NCI-H2107 treated with DMSO at 0.1 percent for 48 hours (cell line): ENCODE measurements around the gene KCNMA1.

ENCODE experiments used
- DNase-seq: peaks from one replicate; lab custom pipeline; 2025; ENCODE audit not compliant: unreplicated experiment; lab: John Stamatoyannopoulos, UW

KCNMA1 gene

DNA sequence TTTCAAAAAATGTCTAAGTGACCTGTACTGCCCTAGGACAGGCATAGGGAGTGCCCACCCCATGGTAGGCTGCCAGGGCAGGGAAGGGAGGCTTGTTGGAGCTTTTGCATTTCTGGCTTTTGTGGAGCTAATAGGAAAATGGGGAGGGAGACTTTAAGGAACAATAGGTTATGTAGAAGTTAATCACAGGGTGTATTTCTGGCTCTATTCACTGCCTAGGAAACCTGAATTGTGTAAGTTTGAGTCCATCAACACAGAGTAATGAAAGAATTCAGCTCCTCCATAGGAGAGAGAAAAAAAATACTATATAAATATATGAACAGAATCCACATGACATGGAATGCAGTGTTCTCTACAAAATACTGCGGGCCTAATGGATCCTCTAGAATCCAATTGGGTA is 661.5 kb downstream of the KCNMA1 start:
- DNase-seq, result no peak

DNA sequence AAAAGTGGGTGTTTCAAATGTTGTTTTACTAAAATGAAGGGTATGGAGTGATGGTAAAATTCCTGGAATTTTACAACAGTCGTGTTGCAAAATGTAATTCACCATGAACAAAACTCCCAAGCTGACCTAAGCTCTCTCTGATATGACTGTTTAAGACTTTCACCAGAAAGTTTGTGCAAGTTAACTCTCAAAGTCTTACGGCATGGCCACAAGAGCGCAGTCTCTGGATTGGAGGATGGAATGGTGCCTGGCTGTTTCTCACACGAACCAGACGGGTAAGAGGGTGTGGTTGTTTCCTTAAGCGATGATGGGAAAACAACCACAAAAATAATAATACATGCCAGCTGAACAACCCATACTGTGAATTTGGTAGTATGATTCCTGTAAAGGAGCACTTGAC is 662.5 kb downstream of the KCNMA1 start:
- no peak for DNase-seq

DNA sequence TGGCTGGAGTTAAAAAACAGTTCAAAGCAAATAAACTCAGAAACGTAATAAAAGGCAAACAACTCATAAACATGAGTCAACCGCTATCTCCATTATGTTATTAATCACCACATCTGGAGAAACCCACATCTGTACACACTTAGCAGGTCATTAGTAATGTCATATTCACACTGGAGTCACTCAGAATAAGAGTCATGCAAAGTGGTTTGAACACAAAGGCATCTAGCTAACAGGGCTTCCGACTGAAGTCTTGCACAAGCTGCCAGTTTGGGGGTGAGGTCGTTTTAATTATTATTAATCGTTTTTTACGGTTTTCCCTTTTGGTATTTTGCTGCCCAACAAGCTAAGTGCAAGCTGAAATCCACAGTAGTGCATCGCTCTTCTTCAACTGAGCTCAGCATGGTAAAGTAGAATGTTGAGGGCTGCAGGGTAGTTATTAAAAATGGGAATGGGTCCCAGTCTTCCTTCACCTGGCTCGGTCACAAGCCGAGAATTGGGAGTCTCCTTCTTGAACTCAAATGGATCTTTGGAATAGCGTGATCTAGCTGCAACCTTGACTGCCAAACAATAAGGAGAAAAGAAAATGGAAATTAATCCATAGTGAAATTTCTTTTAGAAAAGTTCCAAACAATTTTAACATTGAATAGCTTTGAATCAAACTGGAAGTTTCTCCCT is 663.5 kb downstream of the KCNMA1 start:
- no peak for DNase-seq

DNA sequence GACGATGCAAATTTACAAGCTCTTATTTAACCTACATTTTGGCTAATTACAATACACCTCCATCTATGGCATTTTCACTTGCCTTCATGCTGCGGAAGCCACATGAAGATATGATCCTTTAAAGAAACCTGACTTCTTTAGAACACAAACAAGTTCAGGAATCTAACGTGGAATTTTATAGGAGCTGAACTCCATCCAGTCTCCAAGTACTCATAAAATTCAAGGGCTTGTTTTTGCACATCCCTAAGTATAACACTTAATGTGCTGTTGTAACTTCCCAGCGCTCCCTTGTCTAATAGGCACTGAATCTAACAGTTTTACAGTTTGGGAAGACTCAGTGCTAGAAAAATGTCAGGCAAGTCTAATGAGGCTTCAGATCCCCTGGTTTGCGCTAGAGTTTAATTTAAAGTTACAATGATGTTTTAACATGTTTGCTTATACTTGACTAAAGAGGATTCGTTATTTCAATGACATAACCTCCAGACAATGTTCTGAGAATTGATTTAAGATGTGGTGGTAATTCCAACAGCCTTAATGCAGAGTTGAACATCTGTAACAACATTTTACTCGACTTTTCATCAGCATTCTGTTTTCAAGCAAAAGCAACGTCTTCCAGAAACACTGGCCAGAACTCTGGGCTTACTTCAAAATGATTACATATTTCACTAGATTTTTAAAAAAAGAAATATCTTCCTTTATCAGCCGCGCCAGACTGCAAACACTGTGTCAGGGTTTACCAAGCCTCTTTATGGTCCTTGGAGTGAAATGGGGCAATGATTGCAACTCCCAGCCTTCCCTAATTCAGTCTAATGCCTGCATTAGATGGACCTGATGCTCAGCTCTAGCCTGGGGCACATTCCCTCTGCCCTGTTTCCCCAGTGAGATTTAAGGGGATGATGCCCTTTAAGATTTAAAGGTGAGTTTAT is 664.3 kb downstream of the KCNMA1 start:
- DNase-seq, result no peak

DNA sequence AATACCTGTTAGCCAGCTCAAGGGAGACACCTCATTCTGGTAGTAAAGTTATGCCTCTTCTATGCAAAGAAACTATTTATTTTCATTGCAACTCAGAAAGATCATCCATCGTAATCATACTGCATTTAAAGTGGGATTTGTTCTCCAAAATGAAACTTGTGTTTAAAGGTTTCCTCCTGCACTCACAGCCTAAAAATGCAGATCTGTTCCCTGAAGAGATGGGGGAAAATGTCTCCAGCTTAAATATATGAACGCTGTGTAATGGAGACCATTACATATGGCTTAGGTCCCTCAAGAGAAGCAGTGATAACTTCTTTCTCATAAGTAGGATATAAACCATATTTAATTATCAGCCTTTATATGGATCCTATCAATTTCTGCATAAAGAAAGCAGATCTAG is 665.1 kb downstream of the KCNMA1 start:
- no peak for DNase-seq

DNA sequence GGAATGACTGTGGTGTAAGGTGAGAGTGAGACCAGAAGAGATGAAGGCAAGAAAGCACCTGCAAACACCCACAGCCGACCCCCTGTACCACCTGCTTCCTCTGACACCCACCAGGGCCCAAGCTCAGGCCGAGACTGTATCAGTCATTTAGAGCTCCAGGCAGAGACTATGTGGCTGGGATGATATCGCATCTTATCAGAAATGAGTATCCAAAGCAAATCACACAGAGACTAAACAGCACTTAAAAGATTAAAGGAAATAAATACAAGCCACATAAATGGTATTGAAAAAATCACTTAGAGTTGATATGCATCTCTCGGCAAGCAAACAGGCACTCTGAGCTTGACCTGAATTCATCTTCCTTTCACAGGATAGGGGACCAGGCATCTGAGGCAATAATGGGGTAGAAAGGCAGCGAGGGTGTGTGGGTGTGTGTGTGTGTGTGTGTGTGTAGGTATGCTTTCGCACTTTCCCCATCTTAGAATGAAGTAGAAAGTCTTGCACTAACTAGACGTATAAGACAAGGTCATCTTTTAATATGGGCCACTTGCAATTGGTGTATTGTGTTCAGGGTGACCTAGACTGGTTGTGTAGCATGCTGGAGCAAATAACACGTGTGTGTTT is 665.9 kb downstream of the KCNMA1 start:
- no peak for DNase-seq

DNA sequence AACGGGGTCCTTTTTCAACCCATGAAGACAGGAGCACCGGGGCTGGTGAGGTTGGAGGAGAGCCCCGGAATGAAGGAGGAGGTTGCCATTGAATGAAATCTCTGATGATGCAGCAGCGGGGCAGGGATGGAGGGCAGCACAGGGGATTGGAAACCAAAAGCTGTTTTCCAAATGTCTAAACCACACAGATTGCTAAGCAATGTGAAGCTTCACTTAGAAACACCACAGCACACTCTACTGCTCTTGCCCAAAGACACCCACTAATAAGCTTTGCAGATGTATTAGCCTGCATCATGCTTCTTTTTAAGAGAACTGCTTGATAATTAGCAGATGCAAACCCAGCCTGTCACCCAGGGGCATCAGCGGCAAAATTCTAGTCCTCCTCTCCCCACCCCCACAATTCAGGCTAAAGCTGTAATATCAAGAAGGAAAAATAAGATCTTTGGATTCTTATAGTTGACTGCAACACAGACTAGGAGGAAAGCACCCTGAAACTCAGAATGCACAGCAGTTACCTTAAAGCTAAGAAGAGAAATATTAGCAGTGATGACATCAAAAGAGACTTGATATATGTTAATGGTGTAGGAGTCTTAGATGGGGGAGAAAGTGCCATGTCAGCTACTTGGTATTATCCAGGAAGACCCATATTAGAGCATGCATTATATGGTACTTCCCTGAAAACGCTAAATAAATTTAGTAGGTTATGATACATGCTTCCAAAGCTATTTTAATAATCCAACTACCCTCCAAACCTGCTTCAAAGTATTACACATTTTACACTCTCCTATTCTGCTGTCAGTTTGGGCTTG is 666.7 kb downstream of the KCNMA1 start:
- no peak for DNase-seq

DNA sequence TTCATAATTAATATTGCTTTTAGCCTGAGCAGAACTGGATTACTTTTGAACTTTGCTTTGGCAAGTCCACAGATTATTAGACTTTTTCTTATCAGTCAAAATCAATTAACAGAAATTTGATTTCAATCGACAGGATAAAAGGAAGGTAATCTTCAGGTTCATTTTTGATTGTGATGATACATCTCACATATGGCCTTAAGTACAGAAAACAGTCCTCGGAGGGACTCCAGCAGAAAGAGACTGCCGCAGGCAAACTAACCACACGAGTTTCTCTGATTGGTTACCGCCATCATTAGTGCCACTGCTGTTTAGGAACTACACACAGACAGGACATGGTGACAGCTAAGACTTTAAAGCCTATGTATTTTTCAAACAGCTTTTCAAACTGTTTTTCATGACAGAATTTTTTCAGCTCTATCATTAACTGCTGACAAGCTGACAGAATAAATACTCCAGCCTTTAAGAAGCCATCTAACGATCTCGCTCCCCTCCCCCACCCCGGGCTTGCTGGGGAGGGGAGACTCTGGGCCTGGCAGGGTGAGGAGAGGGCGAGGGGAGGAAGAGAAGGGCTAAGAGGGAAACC is 668.2 kb downstream of the KCNMA1 start:
- DNase-seq, result no peak

DNA sequence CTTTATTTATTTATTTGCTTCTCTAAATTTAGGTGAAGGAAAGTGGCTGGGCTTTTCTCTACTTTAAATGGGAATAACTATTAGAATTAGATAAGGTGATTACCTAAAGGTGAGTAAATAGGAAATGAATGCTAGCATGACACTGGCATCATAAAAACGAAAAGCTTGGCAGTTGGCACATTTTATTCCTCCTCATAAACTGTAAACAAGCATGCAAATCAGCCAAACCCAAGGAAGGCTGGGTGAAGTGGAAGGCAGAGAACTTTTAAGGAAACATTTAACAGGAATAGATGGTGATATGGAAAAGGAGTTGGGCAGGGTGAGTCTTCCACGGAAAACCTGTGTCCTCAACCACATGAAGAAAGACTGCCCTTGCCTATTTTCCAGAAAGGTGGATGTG is 669.1 kb downstream of the KCNMA1 start:
- no peak for DNase-seq

DNA sequence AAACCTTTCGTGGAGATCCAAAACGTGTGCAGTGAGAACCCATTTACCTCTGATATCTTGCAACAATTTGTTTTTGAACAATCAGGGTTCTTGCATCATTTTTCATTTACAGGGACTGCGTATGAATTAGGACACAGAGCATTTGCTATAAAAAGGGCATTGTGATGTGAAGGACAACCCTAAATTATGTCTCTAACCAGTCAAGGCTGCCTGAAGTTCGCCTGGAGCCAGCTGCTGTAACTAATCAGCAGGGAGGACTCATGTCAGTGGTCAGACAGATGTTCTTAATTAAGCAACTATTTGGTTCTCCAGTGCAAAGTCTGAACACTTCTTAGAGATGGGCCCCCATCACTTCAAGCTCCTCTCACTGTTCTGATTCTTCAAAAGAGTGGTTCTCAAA is 674.8 kb downstream of the KCNMA1 start:
- no peak for DNase-seq

DNA sequence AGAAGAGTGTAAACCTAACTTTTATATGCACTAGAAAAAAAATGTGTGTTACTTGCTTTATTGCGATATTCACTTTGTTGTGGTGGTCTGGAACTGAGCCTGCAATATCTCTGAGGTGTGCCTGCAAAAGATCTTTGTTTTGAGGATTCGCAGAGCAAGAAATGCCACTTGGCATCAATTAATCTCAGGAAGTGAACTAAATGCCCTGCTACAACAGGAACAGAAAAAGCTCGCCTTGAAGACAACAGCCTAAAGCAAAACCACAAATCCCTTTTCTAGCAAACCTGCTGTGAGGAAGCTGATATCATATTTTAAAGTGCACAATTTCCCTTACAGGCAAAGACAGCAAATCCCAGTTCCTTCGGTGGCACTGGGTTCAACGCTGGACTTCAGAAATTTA is 675.8 kb downstream of the KCNMA1 start:
- peak; percentile 7 for DNase-seq

DNA sequence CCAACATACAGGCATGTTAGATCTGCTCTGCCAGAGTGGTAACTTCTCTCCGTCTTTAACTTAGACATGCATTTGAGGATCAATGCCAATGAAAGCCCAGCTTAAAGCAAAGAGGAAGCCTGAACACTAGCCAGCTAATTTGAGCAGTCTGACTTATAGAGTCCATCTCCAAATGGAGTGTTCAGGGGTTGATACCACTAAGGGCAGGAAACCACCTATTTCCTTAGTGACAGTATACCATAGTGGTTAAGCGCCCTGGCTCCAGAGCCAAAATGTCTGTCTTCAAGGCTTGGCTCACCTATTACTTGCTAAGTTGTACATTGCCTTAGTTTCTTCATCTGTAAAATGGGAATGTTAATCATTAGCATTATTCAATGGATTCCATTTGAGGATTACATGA is 678.5 kb downstream of the KCNMA1 start:
- DNase-seq, result no peak

DNA sequence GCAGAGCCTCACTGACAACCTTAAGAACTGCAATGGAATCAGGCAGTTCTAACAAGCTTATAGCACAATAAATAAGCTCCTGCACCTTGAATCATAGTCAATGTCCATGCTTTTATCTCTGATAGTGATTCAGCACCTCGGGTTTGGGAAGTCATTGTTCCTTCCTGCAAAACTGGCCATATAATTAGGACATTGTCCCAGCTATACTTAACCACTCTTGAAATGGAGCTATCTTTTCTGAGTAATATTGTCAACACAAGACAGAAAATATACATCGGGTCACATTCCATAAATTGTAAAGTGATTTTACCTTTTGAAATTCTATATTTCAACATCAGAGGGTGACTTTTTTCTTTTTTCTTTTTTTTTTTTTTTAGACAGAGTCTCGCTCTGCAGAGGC is 682.8 kb downstream of the KCNMA1 start:
- DNase-seq, result no peak

DNA sequence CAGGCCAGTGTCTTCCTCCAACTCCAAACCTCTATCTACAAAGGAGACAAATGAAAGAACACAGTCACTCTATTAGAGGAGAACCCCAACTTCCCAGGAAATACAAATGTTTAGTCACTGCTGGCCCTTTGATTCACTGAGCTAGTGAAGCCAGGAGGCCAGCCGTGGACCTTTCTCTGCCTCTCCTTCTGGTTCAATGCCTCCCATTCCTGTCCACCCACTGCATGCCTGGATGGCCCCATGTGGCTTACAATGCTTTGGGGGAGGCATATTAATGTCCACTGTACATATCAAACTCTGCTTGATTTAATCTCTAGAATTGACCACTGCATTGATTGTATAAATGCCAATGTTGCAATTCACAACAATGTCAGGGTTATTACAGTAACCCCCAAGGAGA is 687.3 kb downstream of the KCNMA1 start:
- DNase-seq, result no peak

DNA sequence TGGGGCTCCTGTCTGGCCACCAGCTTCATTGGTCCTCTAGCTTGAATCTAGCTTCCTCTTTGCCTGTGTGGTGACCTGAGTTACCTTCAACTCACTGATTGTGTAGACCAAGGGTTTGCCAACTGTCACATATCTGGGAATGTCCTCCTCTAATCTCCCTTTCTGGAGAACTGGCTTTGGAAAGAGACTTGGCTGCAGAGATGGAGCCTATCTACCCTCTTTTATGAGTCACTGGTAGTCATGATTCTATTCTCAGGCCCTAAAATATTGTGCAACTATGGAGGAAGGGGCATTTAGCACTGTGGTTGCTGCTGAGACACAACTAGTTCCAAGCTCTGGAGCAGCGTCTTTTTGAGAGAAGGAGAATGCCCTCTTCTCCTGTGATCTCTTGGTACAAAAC is 691.3 kb downstream of the KCNMA1 start:
- DNase-seq, result no peak

DNA sequence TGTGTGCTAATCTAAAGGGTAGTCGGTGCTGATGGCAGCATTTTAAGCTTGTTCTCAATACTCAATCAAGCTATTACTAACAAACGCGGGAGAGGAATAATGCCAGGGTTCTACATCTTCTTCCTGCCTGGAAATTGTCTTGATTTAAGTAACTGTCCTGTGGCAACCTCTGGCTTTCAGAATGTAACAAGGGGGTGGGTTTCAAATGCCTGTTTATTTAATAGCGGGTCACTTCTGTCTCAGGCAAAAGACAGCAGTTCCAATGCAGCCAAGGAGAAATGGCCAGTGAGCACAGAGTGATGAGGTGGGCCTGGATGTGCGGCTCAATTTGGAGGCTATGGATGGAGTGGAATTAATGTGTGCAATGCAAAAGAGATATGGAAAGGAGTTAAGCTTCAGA is 692.4 kb downstream of the KCNMA1 start:
- DNase-seq, result no peak

DNA sequence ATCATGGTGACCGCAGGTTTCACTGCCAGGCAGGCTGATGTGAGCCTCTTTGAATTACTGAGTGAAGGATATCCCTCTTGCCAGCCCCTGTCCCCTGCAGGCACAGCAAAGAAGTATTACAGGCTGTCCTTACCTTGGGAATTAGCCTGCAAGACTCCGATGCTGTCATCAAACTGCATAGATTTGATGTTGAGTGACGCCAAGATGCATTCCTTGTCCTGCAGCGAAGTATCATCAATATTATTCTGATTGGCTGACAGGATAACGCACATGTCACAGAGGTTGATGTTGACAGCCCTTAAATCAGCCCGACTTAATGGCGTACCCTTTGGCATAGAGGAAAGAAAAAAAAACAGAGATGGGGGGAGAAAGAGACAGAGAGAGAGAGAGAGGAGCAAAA is 693.0 kb downstream of the KCNMA1 start:
- no peak for DNase-seq

DNA sequence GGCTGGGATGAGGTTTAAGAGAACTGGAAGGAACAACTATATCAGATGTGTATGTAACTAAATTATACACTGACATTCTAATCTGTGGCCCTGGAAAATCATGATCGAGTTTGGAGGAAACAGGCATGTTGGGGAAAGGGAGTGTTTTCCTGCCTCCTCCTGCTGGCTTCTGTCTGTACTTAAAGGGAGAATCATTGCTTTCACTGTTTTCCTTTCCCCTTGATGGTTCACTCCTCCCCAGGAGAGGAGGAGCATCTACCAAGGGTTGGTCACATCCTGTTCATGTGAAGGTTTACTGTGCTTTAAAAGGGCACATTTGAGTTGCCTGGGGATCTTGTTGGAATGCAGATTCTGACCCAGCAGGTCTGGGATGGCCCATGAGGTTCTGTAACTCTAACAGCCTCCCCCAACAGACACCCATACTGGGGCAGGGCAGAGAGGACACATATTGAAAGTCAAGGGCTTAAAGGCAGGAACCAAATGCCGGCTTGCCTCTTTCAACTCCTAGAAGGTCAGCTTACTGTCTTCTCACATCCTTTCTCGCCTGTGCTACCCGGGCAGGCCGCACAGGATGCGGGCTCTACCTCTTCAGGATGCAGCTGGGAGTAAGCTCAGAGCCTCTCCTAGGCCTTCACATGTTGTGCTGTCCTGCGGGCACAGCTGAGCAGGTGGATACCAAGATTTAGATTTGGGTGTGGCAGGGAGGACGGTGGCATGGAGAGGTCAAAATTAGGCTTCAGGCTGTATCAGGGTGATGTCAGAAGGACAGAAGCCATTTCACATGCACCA is 694.8 kb downstream of the KCNMA1 start:
- DNase-seq, result no peak

DNA sequence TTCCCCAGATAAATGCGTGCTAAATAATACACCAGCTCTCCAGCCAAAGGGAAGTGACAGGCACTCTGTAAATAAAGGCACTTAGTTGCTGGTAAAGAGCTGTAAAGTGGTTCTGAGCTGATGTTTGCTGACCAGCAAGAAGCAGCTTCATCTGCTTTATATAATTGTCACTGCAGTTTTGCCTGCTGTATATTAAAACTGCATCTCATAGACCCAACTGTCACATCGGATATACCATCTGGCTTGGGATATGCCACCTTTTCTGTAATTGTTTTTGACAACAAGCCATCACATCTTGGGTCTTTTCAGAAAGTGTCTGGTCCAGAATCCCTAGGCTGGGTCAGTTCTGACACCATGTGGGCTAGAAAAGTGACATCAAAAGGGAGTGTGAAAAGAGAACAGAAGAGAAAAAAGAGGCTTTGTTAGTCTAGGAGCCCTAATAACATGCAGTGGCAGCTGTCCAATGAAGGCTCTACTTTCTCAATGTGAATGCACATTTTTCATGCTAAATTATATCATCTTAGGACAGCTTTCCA is 697.6 kb downstream of the KCNMA1 start:
- no peak for DNase-seq

DNA sequence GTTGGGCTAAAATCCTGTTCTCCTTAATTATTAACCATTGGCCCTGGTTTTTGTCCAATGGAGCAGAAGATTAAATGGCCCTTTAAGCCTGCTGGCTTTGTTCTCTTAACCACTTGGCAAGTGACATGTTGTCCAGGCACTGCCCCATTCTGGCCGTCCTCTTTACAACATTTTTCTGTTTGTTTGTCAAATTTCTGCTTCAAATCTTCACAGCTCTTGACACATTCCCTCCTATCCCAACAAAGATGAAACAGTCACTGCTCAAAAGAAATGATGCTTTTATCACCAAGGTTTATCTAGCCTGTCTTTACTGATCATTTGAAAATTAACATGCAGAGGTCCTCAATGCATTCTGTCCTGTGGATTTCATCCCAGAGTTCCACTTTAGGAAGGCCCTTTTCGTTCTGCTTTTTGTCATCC is 700.4 kb downstream of the KCNMA1 start:
- DNase-seq, result no peak
